Measurements from ENCODE around the gene CD74. TPM values are rescaled to one million over a fixed set of nuclear protein-coding genes. Genes with fewer than 3 reads are reported as not detected.
A peak's percentile ranks its signal among the peaks of the same experiment; 100 is the strongest.

CD74 gene
- total RNA-seq, 1 donor from 2014 or later: 1.1 TPM

- H3K36me3 ChIP-seq (ENCODE audit: control insufficient read depth, insufficient read depth, low read length): peaks cover 45% of the 10 kb centered on the region
- no peak for DNase-seq (ENCODE audit: low read depth)
- FAIRE-seq: no peak
- no peaks in the 10 kb centered on the region for H3K27me3 ChIP-seq (ENCODE audit: control insufficient read depth, insufficient read depth, low read length)
- no peak overlapping the region for H3K4me3 ChIP-seq (ENCODE audit: low read depth, low read length)
- no peak for TF ChIP-seq CTCF (IDR thresholded peaks at IDR 0.05; ENCODE audit: insufficient read depth, low read length, severe bottlenecking)
Observed at GRCh38 chr5:150391986-150392385, 20.7 kb downstream of the CD74 start.

GRCh38 chr5:150391064-150391834 lies 21.5 kb downstream of the CD74 start:
- H3K4me3 ChIP-seq (ENCODE audit: low read depth, low read length): no peak overlapping the region
- FAIRE-seq: no peak
- DNase-seq (ENCODE audit: low read depth): no peak
- peaks cover 48% of the 10 kb centered on the region for H3K36me3 ChIP-seq (ENCODE audit: control insufficient read depth, insufficient read depth, low read length)
- TF ChIP-seq CTCF (IDR thresholded peaks at IDR 0.05; ENCODE audit: insufficient read depth, low read length, severe bottlenecking): no peak
- H3K27me3 ChIP-seq (ENCODE audit: control insufficient read depth, insufficient read depth, low read length): no peaks in the 10 kb centered on the region

- DNase-seq (ENCODE audit: low read depth): no peak
- no peak for FAIRE-seq
- no peaks in the 10 kb centered on the region for H3K27me3 ChIP-seq (ENCODE audit: control insufficient read depth, insufficient read depth, low read length)
- peaks cover 47% of the 10 kb centered on the region for H3K36me3 ChIP-seq (ENCODE audit: control insufficient read depth, insufficient read depth, low read length)
- no peak for TF ChIP-seq CTCF (IDR thresholded peaks at IDR 0.05; ENCODE audit: insufficient read depth, low read length, severe bottlenecking)
- no peak overlapping the region for H3K4me3 ChIP-seq (ENCODE audit: low read depth, low read length)
Observed at GRCh38 chr5:150389531-150390266, 23.0 kb downstream of the CD74 start.

- peak; percentile 93 for FAIRE-seq
- DNase-seq (ENCODE audit: low read depth): peak; percentile 13
- no peak for TF ChIP-seq CTCF (IDR thresholded peaks at IDR 0.05; ENCODE audit: insufficient read depth, low read length, severe bottlenecking)
Observed at GRCh38 chr5:150386024-150386855, 26.5 kb downstream of the CD74 start.

GRCh38 chr5:150384701-150385100 lies 28.0 kb downstream of the CD74 start:
- Histone ChIP-seq H3K36me3 (ENCODE audit: control insufficient read depth, insufficient read depth, low read length) (peaks cover 45% of the 10 kb centered on the region), H3K4me3 (ENCODE audit: low read depth, low read length) (no peak overlapping the region), H3K27me3 (ENCODE audit: control insufficient read depth, insufficient read depth, low read length) (no peaks in the 10 kb centered on the region)
- DNase-seq (ENCODE audit: low read depth): no peak
- FAIRE-seq: no peak
- no peak for TF ChIP-seq CTCF (IDR thresholded peaks at IDR 0.05; ENCODE audit: insufficient read depth, low read length, severe bottlenecking)

More at GRCh38 chr5:150386024-150386855, 26.5 kb downstream of the CD74 start:
- Histone ChIP-seq H3K36me3 (ENCODE audit: control insufficient read depth, insufficient read depth, low read length) (peaks cover 47% of the 10 kb centered on the region), H3K27me3 (ENCODE audit: control insufficient read depth, insufficient read depth, low read length) (no peaks in the 10 kb centered on the region), H3K4me3 (ENCODE audit: low read depth, low read length) (no peak overlapping the region)

Measured in bronchial epithelial cell (primary cell).